Measurements from ENCODE around the gene FUT8.

Gene FUT8
- total RNA-seq, result 32.2 to 53.9 (median 39.7) reads per million in 4 experiments

GRCh38 chr14:65412032-65412846, at the start of gene FUT8:
FUT8 (plus strand) TSS chr14:65412730; CDS start chr14:65561564, 148,834 bp downstream.
- DNase-seq, result peak; percentile 90

GRCh38 chr14:65366802-65367565, 45.5 kb upstream of the FUT8 start:
- no peak for DNase-seq

- no peak for DNase-seq
Measured at GRCh38 chr14:65369560-65369959, 43.0 kb upstream of the FUT8 start.

GRCh38 chr14:65370801-65371248, 41.7 kb upstream of the FUT8 start:
- DNase-seq, result no peak

GRCh38 chr14:65371784-65372183, 40.7 kb upstream of the FUT8 start:
- DNase-seq, result no peak

DNA sequence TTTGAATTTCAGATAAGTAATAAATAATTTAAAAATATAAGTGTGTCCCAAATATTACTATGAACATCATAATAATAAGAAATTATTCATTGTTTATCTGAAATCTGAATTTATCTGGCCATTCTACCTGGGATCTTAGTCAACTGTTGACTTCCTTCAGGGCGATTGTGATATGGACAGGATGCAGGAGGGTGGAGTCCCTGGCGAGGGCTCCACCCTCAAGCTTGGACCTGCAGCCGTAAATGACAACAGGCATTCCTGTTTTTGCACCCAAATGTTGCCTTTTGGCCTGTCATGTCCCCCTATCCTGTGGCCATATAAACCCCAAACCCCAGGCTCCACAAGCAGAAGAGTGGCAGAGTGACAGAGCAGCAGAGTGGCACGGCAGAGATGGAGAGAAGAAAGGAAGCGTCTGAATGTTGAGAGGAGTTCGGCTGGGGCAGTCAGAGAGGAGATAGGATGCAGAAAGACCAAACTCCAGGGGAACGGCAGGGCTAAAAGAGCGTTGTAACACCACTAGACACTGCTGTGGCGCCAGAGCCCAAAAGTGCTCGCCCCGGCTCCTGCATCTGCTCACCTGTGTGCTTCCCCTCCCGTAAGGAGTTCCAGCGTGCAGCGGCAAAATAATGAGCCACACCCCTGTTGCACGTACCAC, 39.4 kb upstream of the FUT8 start:
- DNase-seq, result no peak

GRCh38 chr14:65373671-65374039, 38.9 kb upstream of the FUT8 start:
- no peak for DNase-seq

DNA sequence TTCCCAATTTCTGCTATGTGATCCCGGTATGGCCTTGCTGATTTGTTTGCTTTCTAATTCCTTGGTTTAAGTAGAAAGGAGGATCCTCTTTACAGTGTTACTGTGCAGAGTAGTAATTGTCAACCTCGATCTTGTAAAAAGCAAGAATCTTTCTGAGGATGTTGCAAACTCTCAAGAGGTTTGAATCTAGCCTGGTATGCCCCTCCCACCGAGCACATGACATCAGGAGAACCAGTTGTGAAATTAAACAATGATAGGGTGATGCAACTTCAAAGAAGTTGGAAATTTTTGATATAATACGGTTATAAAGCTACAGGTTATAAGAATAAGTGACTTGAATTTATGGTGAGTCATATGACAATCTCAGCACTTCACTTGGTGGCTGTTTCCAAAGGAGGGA, 35.0 kb upstream of the FUT8 start:
- no peak for DNase-seq

DNA sequence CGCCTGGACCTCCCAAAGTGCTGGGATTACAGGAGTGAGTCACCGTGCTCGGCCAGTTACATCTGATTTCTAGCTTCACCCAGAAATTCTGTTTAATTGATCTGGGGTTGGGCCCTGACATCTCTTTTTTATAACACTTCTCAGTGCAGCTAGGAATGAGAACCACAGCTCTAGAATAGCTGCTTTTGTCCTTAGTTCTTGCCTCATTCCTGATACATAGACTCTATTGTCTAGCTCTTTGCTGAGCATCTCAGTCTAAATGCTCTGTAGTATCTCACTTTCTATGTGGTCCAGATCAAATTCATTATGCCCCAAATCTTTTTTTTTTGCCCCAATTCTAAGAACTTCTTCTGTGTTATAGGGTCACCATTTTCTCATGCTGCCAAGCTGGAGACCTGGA, 29.9 kb upstream of the FUT8 start:
- no peak for DNase-seq

- DNase-seq, result no peak
Measured at GRCh38 chr14:65387171-65387570, 25.4 kb upstream of the FUT8 start.

DNA sequence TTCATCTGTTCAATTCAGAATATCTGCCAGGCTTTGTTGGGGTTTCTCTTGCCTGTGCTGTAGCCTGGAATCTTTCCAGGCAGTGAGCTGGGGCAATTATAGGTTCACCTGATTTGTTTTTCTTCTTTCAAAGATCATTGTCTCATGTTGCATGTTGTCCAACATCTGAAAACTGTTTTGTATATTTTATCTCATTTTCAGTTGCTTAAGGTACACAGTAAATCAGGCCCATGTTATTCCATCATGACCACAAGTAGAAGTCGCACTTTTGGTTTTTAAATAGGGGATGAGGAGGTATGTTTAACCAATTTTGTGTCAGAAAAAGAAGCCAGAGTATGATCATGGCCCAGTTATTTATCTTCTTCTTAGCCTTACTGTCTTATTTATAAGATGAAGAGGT, 24.9 kb upstream of the FUT8 start:
- no peak for DNase-seq

DNA sequence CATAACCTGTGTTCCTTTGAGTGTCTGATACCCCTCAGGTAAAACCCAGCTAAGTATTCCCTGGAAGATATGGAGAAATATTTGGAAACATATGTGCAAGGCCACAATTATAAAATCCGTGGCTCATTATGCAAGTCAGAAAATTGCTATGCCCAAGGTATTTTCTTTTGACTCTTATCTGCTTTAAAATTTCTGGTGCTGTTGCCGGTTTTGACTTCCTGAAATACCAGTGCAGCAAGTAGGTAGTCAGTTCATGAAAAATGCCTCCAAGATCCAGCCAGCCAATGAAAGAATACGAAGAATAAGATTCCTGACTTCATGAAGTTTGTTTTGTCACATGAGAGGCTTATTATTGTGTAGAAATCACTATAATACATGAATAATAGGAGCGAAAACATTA, 20.2 kb upstream of the FUT8 start:
- no peak for DNase-seq

DNA sequence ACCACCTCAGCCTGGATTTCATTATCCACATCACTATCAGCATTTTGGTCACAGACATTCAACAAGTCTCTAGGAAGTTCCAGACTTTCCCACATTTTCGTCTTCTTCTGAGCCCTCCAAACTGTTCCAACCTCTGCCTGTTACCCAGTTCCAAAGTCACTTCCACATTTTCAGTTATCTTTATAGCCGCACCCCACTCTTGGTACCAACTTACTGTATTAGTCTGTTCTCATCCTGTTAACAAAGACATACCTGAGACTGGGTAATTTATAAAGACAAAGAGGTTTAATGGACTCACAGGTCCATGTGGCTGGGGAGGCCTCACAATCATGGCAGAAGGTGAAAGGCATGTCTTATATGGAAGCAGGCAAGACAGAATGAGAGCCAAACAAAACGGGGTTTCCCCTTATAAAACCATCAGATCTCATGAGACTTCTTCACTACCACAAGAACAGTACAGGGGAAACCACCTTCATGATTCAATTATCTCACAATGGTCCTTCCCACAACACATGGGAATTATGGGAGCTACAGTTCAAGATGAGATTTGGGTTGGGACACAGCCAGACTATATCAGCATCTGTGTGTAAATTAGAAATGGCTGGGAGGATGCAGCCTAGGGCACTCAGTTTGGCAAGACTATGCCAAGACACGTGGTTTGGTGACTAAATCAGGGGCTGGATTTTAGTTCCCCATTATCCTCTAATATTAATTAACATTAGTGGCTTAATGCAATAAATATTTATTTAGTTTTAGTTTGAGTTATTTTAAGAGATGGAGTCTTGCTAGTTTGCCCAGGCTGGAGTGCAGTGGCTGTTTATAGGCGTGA, 16.2 kb upstream of the FUT8 start:
- no peak for DNase-seq

DNA sequence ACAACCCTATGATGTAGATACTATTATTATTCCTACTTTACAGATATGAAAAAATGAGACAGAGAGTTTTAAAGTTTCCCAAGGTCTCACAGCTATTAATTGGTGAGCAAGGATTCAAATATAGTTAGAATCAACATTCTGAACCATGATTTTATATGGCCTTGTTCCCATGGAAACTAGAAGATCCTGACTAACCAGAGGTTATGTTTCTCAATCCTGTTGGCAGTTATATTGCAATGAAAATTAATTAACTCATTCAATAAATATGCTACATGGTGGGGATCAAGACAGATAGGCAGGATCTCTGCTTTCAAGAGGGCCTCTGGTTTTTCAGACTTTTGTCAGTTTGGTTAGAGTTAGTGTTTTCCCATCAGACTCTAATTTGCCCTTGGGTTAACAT, 9.3 kb upstream of the FUT8 start:
- no peak for DNase-seq

- no peak for DNase-seq
Measured at GRCh38 chr14:65408113-65408512, 4.4 kb upstream of the FUT8 start.

DNA sequence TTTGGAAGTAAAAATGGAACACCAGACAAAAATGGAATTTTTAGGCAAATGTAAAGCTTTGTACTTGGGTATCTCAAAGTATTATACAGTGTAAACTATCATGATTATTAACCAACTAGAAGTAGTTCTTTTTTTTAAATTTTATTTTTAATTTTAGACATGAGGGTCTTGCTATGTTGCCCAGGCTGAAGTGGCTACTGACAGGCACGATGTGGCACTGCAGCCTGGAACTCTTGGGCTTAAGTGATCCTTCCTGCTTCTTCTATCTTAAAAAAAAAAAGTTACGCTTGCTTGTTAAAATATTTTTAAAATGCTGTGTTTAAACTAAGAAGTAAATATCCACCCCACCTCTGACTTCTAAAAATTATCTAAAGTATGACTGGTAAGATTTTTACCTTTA, 1.9 kb upstream of the FUT8 start:
- DNase-seq, result no peak

DNA sequence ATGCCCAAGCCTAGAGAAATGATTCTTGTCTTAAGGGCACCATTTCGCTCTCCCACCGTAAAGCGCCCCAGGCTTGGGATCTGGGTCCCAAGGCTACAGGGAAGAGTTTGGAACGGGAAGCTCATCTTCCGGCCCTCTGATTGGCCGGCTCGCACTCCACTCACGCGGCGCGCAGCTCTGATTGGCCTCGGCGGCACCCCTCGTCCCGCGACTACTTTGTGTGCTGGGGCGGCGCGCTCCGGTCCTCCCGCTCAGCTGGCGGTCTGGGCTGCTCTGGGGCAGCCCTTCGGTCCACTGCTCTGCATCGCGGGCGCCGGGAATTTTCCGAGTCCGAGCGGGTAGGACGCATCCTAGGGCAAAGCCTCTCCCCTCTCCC, 886 bp upstream of the FUT8 start:
- DNase-seq, result peak; percentile 76

DNA sequence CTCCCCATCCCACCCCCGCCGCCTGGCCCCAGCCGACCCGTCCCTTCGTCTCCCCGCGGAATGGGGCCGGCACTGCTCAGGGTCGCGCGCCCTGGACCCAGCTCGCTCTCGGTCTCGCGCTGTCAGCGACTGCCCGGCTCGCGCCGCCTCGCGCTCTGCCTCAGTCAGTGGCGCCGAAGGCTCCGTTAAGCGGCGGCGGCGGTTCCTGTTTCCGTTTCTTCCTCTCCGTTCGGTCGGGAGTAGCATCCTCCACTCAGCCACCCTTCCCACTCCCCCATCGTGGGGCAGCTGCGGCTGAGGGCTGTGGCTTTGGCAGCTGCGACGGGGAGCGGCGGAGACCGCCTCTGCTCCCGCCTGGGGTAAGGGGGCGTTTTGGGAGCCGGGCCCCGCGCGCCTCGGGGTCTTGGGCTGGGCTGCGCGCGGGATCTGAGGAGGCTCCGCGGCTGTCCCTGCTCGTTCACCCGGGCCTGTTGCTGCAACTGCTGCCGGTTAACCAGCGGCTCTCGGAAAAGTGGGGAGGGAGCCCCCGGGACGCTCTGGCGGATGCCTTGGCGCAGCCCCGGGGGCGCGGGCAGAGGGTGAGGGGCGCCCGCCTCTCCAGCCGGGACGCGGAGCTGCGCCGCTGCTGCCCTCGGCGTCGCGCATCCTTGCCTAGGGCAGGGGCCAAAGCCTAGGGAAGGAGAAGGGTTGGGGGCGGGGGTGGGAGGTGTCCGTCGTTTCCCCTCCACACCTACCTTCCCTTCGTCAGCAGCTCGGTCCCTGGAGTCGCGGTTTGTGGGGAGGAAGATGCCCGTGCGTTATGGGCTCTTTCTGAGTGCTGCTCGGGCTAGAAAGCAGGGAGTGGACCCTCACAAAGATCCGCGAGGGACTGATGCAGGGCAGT, 567 bp downstream of the FUT8 start:
- DNase-seq, result no peak

- DNase-seq, result no peak
Measured at GRCh38 chr14:65413739-65414045, 1.2 kb downstream of the FUT8 start.

- DNase-seq, result no peak
Measured at GRCh38 chr14:65414961-65415589, 2.5 kb downstream of the FUT8 start.

DNA sequence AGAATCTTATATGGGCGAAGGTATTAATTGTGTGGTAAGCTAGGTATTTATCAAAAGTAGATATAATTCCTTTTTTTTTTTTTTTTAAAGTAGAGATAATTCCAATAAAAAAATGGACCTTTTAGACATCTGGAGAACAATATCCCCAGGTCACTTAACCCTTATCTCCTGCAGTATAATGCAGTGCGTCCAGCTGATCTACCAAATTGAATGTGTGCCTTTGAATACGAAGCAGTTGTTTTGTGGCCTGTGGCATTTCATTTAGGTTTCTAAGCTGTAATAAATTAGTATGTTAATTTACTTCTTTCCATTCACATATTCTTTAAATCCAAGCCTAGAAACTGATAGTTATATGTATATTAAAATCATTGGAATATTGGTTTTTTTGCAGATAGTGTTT, 3.1 kb downstream of the FUT8 start:
- no peak for DNase-seq
